GM12878 (cell line): ENCODE measurements around the gene AHCY. TPM values are rescaled to one million over a fixed set of nuclear protein-coding genes. Genes with fewer than 3 reads are reported as not detected.

ENCODE experiments used
- ATAC-seq: fragments of 200-7000 bp; cut with Tn5 transposase; 3 replicates; pipeline ENCODE4 v1.9.1; 2020; ENCODE audit warnings: mild to moderate bottlenecking, moderate library complexity
- BruUV-seq: library from RNA; stranded (reverse); fragments of 400-500 nt; replicated peaks from 2 replicates; lab custom pipeline; 2021; lab: Mats Ljungman, UMichigan
- CTCF ChIA-PET: fragments of 300-600 bp; sonication (Branson Sonifier 250); formaldehyde crosslinking; extraction: SDS; loops from one replicate; lab custom pipeline; 2021; ENCODE audit warnings: inconsistent platforms; lab: Yijun Ruan, JAX
- POLR2A ChIA-PET: fragments of 350-600 bp; formaldehyde crosslinking; extraction: SDS; loops from one replicate; lab custom pipeline; 2021; ENCODE audit warnings: inconsistent platforms; lab: Charles Lee
- RAD21 ChIA-PET: fragments of 300-600 bp; sonication (Branson Sonifier 250); formaldehyde crosslinking; loops from one replicate; lab custom pipeline; 2023; ENCODE audit warnings: antibody characterized with exemption; ENCODE audit not compliant: unreplicated experiment; lab: Charles Lee
- SMC1A ChIA-PET: fragments of 300-600 bp; sonication (Branson Sonifier 250); formaldehyde crosslinking; loops from one replicate; lab custom pipeline; 2023; ENCODE audit not compliant: unreplicated experiment, uncharacterized antibody; lab: Charles Lee
- DNase-seq: peaks from one replicate; pipeline ENCODE4 v3.0.0-alpha.2; 2011; ENCODE audit warnings: low read depth, low spot score
- FAIRE-seq: peaks from 3 replicates; lab custom pipeline; 2011; peaks lifted over from hg19 to GRCh38; lab: Jason Lieb, UNC
- H2AFZ ChIP-seq: 2 replicates; pipeline ENCODE4 v1.6.0; 2011; ENCODE audit warnings: low read depth, low read length, control low read depth; ENCODE audit not compliant: control insufficient read depth
- H3K27ac ChIP-seq: 2 replicates; pipeline ENCODE4 v1.5.1; 2011; ENCODE audit warnings: control low read depth; ENCODE audit not compliant: control insufficient read depth, insufficient read depth
- H3K27me3 ChIP-seq, 2 experiments: replicated peaks in 1 of 2; 2 replicates each; pipeline versions ENCODE4 v1.6.0 to v1.6.1; 2011; ENCODE audit warnings: low read length in 1 of 2; ENCODE audit not compliant: control insufficient read depth in 2 of 2, insufficient read depth in 2 of 2
- H3K36me3 ChIP-seq, 2 experiments: 2 replicates each; pipeline ENCODE4 v1.5.1; 2011; ENCODE audit warnings: low read length in 1 of 2; ENCODE audit not compliant: control insufficient read depth in 2 of 2, insufficient read depth in 2 of 2
- H3K4me1 ChIP-seq: 2 replicates; pipeline ENCODE4 v1.6.1; 2011; ENCODE audit warnings: mild to moderate bottlenecking, low read length, moderate library complexity, mixed read lengths; ENCODE audit not compliant: control insufficient read depth, insufficient read depth
- H3K4me2 ChIP-seq: 2 replicates; pipeline ENCODE4 v1.6.0; 2011; ENCODE audit warnings: control low read depth; ENCODE audit not compliant: control insufficient read depth, insufficient read depth
- H3K4me3 ChIP-seq: fragments of 200-600 bp; sonication (generic); 2 replicates; pipeline ENCODE4 v1.5.1; 2016
- H3K79me2 ChIP-seq: 2 replicates; pipeline ENCODE4 v1.6.0; 2011; ENCODE audit warnings: low read length; ENCODE audit not compliant: control insufficient read depth, insufficient read depth
- H3K9ac ChIP-seq: 2 replicates; pipeline ENCODE4 v1.8.0; 2011; ENCODE audit warnings: low read length, control low read depth, mixed read lengths; ENCODE audit not compliant: control insufficient read depth, insufficient read depth
- H3K9me3 ChIP-seq: replicated peaks from 3 replicates; pipeline ENCODE4 v1.5.1; 2011; ENCODE audit warnings: mild to moderate bottlenecking, low read length; ENCODE audit not compliant: control insufficient read depth, insufficient read depth
- H4K20me1 ChIP-seq: 2 replicates; pipeline ENCODE4 v1.6.0; 2011; ENCODE audit not compliant: control insufficient read depth, insufficient read depth
- CREB1 ChIP-seq: IDR thresholded peaks from 2 replicates; pipeline ENCODE4 v1.6.1; 2012; ENCODE audit warnings: low read depth, mild to moderate bottlenecking, inconsistent platforms
- FOS ChIP-seq: IDR thresholded peaks from 3 replicates; pipeline ENCODE4 v1.6.1; 2011; ENCODE audit warnings: borderline replicate concordance; ENCODE audit not compliant: insufficient read length; ENCODE audit errors: extremely low read depth
- FOXK2 ChIP-seq: fragments of 450-650 bp; IDR thresholded peaks from 2 replicates; pipeline ENCODE4 v1.6.1; 2017; ENCODE audit warnings: mild to moderate bottlenecking, moderate library complexity
- POLR2AphosphoS5 ChIP-seq: IDR thresholded peaks from 2 replicates; pipeline ENCODE4 v1.6.1; 2011; ENCODE audit warnings: mild to moderate bottlenecking, low read length, inconsistent platforms
- RBBP5 ChIP-seq: fragments of 200-600 bp; sonication (generic); conservative IDR thresholded peaks from 2 replicates; pipeline ENCODE4 v1.6.1; 2016
- SUPT20H ChIP-seq: IDR thresholded peaks from 2 replicates; pipeline ENCODE4 v1.6.1; 2011; ENCODE audit warnings: low read depth, mild to moderate bottlenecking, low read length, moderate library complexity, borderline replicate concordance; ENCODE audit not compliant: control insufficient read depth
- ZZZ3 ChIP-seq: IDR thresholded peaks from 2 replicates; pipeline ENCODE4 v1.6.1; 2011; ENCODE audit warnings: low read depth; ENCODE audit not compliant: control insufficient read depth, insufficient read length
- WGBS: methylation state at CpG from one replicate; pipeline ENCODE4 v1.1.6; 2016; ENCODE audit warnings: low lambda C conversion rate; ENCODE audit not compliant: insufficient replicate concordance, insufficient coverage; ENCODE audit errors: missing lambda C conversion rate; 5-methylcytosine and 5-hydroxymethylcytosine counted together
- in situ Hi-C: fragments of 300-500 bp; cut with MboI; formaldehyde crosslinking; loops from 9 replicates; pipeline ENCODE4 v1.14.3; 2018; ENCODE audit warnings: mixed read lengths
- intact Hi-C: fragments of 100-400 bp; cut with micrococcal nuclease; formaldehyde crosslinking; loops from one replicate; pipeline ENCODE4 v1.14.2; 2022; ENCODE audit not compliant: unreplicated experiment
- polyA plus RNA-seq, 11 experiments: library from polyadenylated mRNA; depleted of rRNA in 4 of 11; unstranded in 6 of 11; stranded (reverse) in 5 of 11; fragments of >200 nt; fragmentation: Nextera tagmentation in 4 of 11; fragmentation: Illumina TruSeq in 1 of 11; extraction: Ambion mirVana in 4 of 11; extraction: Trizol in 1 of 11; gene quantifications; 1 replicate in 1 of 11; 2 replicates in 10 of 11; pipeline versions ENCODE4 v1.2.1 to v1.2.3, GENCODE V29; 2011 to 2016; ENCODE audit warnings: inconsistent platforms in 2 of 11, missing spikeins in 2 of 11, low read depth in 1 of 11
- total RNA-seq, 4 experiments: library from RNA; depleted of rRNA in 3 of 4; stranded (reverse); fragments of >200 nt in 3 of 4; fragmentation: Illumina TruSeq in 1 of 4; extraction: Trizol in 1 of 4; gene quantifications; 2 replicates each; pipeline versions ENCODE4 v1.2.1 to v1.2.3, GENCODE V29; 2013 to 2021
- TF ChIP-seq, protein P1 (sequence below): IDR thresholded peaks from 2 replicates; pipeline ENCODE4 v1.6.1; 2012; ENCODE audit warnings: mild to moderate bottlenecking, low read depth, low read length

The AHCY gene
- total and polyA plus RNA-seq, 10 of the 15 experiments (the other 5 are each of a cell fraction or from before 2014, with no cell fraction given): 84.9 to 223 (median 181) TPM

DNA sequence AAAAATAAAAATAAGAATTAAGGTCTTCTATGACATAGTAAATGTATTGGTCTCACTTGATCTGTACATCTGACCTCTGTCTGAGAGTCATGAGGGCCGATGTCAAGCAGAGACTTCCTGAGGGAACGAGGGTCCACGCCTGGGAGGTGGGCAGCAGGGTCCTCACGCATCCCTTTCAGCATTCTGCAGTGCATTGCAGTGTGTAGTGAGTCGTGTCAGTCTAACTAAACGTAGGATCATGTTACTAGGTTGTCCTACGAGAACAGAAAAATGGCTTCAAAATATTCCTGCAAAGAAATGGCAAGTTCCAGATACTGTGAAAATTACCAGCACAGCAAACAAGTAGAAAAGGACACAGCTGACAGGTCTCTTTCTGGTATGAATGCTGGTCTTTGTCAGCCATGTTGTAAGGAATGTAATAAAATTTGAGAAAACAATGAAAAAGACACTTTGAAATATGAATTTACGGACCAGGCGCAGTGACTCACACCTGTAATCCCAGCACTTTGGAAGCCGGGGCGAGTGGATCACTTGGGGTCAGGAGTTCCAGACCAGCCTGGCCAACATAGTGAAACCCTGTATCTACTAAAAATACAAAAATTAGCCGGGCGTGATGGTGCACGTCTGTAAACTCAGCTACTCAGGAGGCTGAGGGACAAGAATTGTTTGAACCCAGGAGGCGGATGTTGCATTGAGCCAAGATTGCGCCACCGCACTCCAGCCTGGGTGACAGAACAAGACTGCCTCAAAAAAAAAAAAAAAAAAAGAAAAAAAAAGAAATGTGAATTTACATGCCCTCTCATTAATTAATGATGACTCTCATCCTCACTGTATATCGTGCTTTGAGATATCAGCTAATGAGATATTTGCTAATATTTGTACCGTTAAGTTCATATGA lies 2.4 kb upstream of the AHCY start:
- intact Hi-C loops (no loop called here), in situ Hi-C loops (no loop called here)
- Histone ChIP-seq H3K9me3 (no peaks in the 10 kb centered on the region), H3K27ac (no peak overlapping the region), H3K4me2 (no peak overlapping the region), H3K79me2 (peaks cover 25% of the 10 kb centered on the region), H4K20me1 (no peaks in the 10 kb centered on the region), H3K36me3 (no peaks in the 10 kb centered on the region), H2AFZ (no peak overlapping the region), H3K4me3 (no peak overlapping the region), H3K27me3 (no peaks in the 10 kb centered on the region), H3K4me1 (peaks cover 10% of the 10 kb centered on the region), H3K9ac (no peak overlapping the region)
- TF ChIP-seq RBBP5 (no peak), SUPT20H (no peak), ZZZ3 (no peak), FOXK2 (no peak), CREB1 (no peak), POLR2AphosphoS5 (no peak), FOS (no peak)
- TF ChIP-seq, protein P1, sequence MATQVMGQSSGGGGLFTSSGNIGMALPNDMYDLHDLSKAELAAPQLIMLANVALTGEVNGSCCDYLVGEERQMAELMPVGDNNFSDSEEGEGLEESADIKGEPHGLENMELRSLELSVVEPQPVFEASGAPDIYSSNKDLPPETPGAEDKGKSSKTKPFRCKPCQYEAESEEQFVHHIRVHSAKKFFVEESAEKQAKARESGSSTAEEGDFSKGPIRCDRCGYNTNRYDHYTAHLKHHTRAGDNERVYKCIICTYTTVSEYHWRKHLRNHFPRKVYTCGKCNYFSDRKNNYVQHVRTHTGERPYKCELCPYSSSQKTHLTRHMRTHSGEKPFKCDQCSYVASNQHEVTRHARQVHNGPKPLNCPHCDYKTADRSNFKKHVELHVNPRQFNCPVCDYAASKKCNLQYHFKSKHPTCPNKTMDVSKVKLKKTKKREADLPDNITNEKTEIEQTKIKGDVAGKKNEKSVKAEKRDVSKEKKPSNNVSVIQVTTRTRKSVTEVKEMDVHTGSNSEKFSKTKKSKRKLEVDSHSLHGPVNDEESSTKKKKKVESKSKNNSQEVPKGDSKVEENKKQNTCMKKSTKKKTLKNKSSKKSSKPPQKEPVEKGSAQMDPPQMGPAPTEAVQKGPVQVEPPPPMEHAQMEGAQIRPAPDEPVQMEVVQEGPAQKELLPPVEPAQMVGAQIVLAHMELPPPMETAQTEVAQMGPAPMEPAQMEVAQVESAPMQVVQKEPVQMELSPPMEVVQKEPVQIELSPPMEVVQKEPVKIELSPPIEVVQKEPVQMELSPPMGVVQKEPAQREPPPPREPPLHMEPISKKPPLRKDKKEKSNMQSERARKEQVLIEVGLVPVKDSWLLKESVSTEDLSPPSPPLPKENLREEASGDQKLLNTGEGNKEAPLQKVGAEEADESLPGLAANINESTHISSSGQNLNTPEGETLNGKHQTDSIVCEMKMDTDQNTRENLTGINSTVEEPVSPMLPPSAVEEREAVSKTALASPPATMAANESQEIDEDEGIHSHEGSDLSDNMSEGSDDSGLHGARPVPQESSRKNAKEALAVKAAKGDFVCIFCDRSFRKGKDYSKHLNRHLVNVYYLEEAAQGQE: no peak
- DNase-seq (no peak), ATAC-seq (no peak), FAIRE-seq (no peak)
- POLR2A ChIA-PET: interaction anchor here (0.6 to 0.7 kb wide), 3 partner anchors 45 to 192 kb away, joined by 3 to 4 read pairs (median 3); no protein-coding TSS in a partner anchor
- RAD21 ChIA-PET: interaction anchor here (0.7 kb wide), 1 partner anchor 464 kb away, joined by 3 read pairs; no protein-coding TSS in a partner anchor
- CTCF ChIA-PET: interaction anchor here (0.6 kb wide), 1 partner anchor 259 kb away, joined by 3 read pairs; no protein-coding TSS in a partner anchor
- no TSS peak for BruUV-seq
- WGBS: 76% methylated on average over 19 of the region's 19 CpGs
- SMC1A ChIA-PET: interaction anchor here (1.0 kb wide), 1 partner anchor 471 kb away, joined by 3 read pairs; no protein-coding TSS in a partner anchor
